Stomach (tissue), 9 donors: Measurements from ENCODE around the gene PCP4L1. TPM values are rescaled to one million over a fixed set of nuclear protein-coding genes. Genes with fewer than 3 reads are reported as not detected.

Experiments
- DNase-seq, 2 donors: peaks; one replicate each; pipeline versions ENCODE4 v3.0.0 to v3.0.0-alpha.2; 2013 to 2019
- H3K27ac ChIP-seq, 5 donors: fragments of 200-600 bp in 4 of 5; sonication (generic) in 4 of 5; one replicate each; pipeline ENCODE4 v1.5.1; 2013 to 2019; ENCODE audit warnings: mild to moderate bottlenecking in 1 of 5, moderate library complexity in 1 of 5
- H3K27me3 ChIP-seq, 3 donors: fragments of 200-600 bp; sonication (generic); one replicate each; pipeline ENCODE4 v1.5.1; 2017 to 2019; ENCODE audit warnings: mixed run types in 1 of 3
- H3K36me3 ChIP-seq, 4 donors: fragments of 200-600 bp; sonication (generic); 1 replicate in 3 of 4; 2 replicates in 1 of 4; pipeline ENCODE4 v1.5.1; 2016 to 2019
- H3K4me1 ChIP-seq, 4 donors: fragments of 200-600 bp; sonication (generic); one replicate each; pipeline ENCODE4 v1.5.1; 2016 to 2019
- H3K4me3 ChIP-seq, 4 donors: fragments of 200-600 bp; sonication (generic) in 3 of 4; one replicate each; pipeline ENCODE4 v1.5.1; 2016 to 2019; ENCODE audit warnings: mild to moderate bottlenecking in 1 of 4
- H3K9me3 ChIP-seq, 4 donors: fragments of 200-600 bp; sonication (generic); one replicate each; pipeline ENCODE4 v1.5.1; 2016 to 2019
- EP300 ChIP-seq: sonication (generic); formaldehyde crosslinking; IDR thresholded peaks from one replicate; pipeline ENCODE4 v1.6.1; 2017; ENCODE audit warnings: antibody characterized with exemption
- POLR2A ChIP-seq, 4 donors: fragments of 450-650 bp; IDR thresholded peaks; one replicate each; pipeline ENCODE4 v1.6.1; 2016; ENCODE audit warnings: antibody characterized with exemption in 4 of 4, control low read depth in 2 of 4, mild to moderate bottlenecking in 1 of 4, moderate library complexity in 1 of 4
- POLR2AphosphoS5 ChIP-seq, 3 donors: sonication (generic); formaldehyde crosslinking; IDR thresholded peaks; one replicate each; pipeline ENCODE4 v1.6.1; 2016; ENCODE audit warnings: antibody characterized with exemption in 3 of 3
- WGBS, 5 donors: extraction: QIAGEN DNeasy Blood & Tissue Kit in 3 of 5; methylation state at CpG; one replicate each; pipeline versions ENCODE4 v1.1.5 to v1.1.7; 2013 to 2018; 5-methylcytosine and 5-hydroxymethylcytosine counted together
- intact Hi-C: fragments of 100-400 bp; cut with DNase I; formaldehyde crosslinking; loops from one replicate; pipeline ENCODE4 v1.15.1; 2023; ENCODE audit warnings: low total_unique reads
- polyA plus RNA-seq, 3 donors: library from polyadenylated mRNA; stranded (reverse); fragments of 200-250 nt; gene quantifications; one replicate each; pipeline ENCODE4 v1.2.3, GENCODE V29; 2013
- total RNA-seq, 5 donors: library from RNA; depleted of rRNA; stranded (reverse); fragments of >200 nt; gene quantifications; one replicate each; pipeline versions ENCODE4 v1.1.0 to v1.2.3, GENCODE V29; 2014 to 2016
- TF ChIP-seq, protein P1 (sequence below), 7 experiments: fragments of 450-650 bp in 4 of 7; fragments of 200-600 bp in 3 of 7; sonication (generic) in 3 of 7; IDR thresholded peaks; one replicate each; pipeline ENCODE4 v1.5.1; 2016 to 2019; ENCODE audit warnings: antibody characterized with exemption in 7 of 7, control low read depth in 2 of 7, mild to moderate bottlenecking in 1 of 7
- donor health status: healthy with polysubstance abuse.
- donor health status: Bipolar disorder and iron deficiency.
- donor health status: healthy.

PCP4L1 gene
- total and polyA plus RNA-seq, 8 donors, result 12.6 to 19.4 (median 17.6) TPM; not detected in 5

GRCh38 chr1:161307892-161308638 is 49.5 kb downstream of the PCP4L1 start:
- H3K4me3 ChIP-seq, result no peak overlapping the region
- H3K9me3 ChIP-seq, result no peaks in the 10 kb centered on the region
- DNase-seq, result no peak
- TF ChIP-seq POLR2A (IDR thresholded peaks at IDR 0.05) (no peak), EP300 (no peak), POLR2AphosphoS5 (IDR thresholded peaks at IDR 0.05) (no peak)
- TF ChIP-seq, protein P1, sequence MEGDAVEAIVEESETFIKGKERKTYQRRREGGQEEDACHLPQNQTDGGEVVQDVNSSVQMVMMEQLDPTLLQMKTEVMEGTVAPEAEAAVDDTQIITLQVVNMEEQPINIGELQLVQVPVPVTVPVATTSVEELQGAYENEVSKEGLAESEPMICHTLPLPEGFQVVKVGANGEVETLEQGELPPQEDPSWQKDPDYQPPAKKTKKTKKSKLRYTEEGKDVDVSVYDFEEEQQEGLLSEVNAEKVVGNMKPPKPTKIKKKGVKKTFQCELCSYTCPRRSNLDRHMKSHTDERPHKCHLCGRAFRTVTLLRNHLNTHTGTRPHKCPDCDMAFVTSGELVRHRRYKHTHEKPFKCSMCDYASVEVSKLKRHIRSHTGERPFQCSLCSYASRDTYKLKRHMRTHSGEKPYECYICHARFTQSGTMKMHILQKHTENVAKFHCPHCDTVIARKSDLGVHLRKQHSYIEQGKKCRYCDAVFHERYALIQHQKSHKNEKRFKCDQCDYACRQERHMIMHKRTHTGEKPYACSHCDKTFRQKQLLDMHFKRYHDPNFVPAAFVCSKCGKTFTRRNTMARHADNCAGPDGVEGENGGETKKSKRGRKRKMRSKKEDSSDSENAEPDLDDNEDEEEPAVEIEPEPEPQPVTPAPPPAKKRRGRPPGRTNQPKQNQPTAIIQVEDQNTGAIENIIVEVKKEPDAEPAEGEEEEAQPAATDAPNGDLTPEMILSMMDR (IDR thresholded peaks at IDR 0.05), result no peak
- H3K36me3 ChIP-seq, result no peaks in the 10 kb centered on the region
- intact Hi-C loops, result no loop called here
- H3K4me1 ChIP-seq, result peaks cover 19 to 43% (median 30%) of the 10 kb centered on the region in 4 donors
- peaks cover 0 to 6% (median 0%) of the 10 kb centered on the region in 3 donors for H3K27me3 ChIP-seq
- 26 to 56% (median 46%) methylated on average over 2 of the region's 2 CpGs for WGBS, 5 donors
- peak overlapping the region in 1 of 5 donors; percentile 62 for H3K27ac ChIP-seq

GRCh38 chr1:161309868-161310267 is 51.3 kb downstream of the PCP4L1 start, which contains the start of gene MPZ:
Gene MPZ (minus strand): TSS chr1:161309968. CDS start chr1:161309905, 63 bp downstream.
- DNase-seq, result peak in 1 of 2 donors; percentile 26
- no peak within 1 kb of the TSS for H3K4me3 ChIP-seq
- no peaks in the 10 kb centered on the region for H3K9me3 ChIP-seq
- H3K27me3 ChIP-seq, result peaks cover 0 to 6% (median 0%) of the 10 kb centered on the region in 3 donors
- H3K27ac ChIP-seq, result no peak within 1 kb of the TSS
- peaks cover 22 to 38% (median 32%) of the 10 kb centered on the region in 4 donors for H3K4me1 ChIP-seq
- no peaks in the 10 kb centered on the region for H3K36me3 ChIP-seq
- WGBS, 5 donors, result 28 to 61% (median 48%) methylated on average over 2 of the region's 2 CpGs; no CpG with 5 or more reads in 1 of the 5 donors
- intact Hi-C loops, result no loop called here
- TF ChIP-seq EP300 (no peak), POLR2A (IDR thresholded peaks at IDR 0.05) (no peak), POLR2AphosphoS5 (IDR thresholded peaks at IDR 0.05) (no peak)
- TF ChIP-seq, protein P1 (IDR thresholded peaks at IDR 0.05), result no peak

DNA sequence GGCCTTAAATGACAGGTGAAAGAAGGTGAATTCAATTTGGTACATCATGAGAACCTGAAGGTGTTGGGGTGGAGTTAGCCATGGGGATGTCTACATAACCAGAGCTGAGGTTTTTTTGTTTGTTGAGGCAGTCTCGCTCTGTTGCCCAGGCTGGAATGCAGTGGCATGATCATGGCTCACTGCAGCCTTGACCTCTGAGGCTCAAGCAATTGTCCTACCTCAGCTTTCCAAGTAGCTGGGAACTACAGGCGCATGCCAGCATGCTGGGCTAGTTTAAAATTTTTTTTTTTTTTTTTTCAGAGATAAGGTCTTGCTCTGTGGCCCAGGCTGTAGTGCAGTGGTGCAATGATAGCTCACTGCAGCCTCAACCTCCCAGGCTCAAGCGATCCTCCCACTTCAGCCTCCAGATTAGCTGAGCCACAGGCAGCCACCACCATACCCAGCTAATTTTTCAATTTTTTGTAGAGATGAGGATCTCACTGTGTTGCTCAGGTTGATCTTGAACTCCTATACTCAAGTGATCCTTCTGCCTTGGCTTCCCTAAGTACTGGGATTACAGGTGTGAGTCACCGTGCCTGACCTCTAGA is 53.1 kb downstream of the PCP4L1 start:
- no peak overlapping the region for H3K27ac ChIP-seq
- no peaks in the 10 kb centered on the region for H3K9me3 ChIP-seq
- DNase-seq, result no peak
- no peaks in the 10 kb centered on the region for H3K36me3 ChIP-seq
- intact Hi-C loops, result no loop called here
- TF ChIP-seq POLR2AphosphoS5 (IDR thresholded peaks at IDR 0.05) (no peak), EP300 (no peak), POLR2A (IDR thresholded peaks at IDR 0.05) (no peak)
- TF ChIP-seq, protein P1 (IDR thresholded peaks at IDR 0.05), result no peak
- H3K4me3 ChIP-seq, result no peak overlapping the region
- 80 to 88% (median 82%) methylated on average over 4 of the region's 4 CpGs for WGBS, 5 donors
- peaks cover 0 to 6% (median 0%) of the 10 kb centered on the region in 3 donors for H3K27me3 ChIP-seq
- H3K4me1 ChIP-seq, result peaks cover 12 to 36% (median 30%) of the 10 kb centered on the region in 4 donors

DNA sequence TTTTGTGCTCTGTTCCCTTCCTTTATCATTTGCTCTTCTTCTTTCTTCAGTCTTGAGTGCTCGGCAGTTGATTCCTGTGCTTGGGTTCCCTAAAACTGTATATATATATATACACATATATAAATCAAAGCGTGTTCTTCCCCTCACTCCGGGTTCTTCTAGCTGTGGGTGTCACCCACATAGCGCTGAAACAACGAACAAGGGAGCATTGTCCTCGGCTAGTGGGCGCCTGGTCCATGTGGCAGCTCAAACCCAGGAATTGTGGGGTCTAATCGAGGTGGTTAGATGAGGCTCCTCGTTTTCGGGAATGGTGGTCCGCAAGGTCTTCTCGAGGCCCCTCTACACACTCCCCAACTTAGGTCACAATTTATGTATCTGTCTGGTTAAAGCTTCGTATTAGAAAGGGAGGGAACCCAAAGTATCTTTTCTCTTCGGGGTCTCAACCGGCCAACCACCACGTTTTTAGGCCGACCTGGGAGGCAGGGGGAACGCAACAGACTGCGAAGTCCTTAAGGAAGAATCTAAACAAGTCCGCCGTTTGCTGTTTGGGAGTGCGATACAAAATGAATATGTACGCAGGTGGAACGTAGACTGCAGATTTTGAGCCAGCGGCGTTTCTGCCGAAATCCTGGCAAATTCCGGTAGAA is 55.1 kb downstream of the PCP4L1 start:
- no peak for TF ChIP-seq EP300
- TF ChIP-seq POLR2A (IDR thresholded peaks at IDR 0.05), result no peak
- TF ChIP-seq, protein P1 (IDR thresholded peaks at IDR 0.05), result no peak
- TF ChIP-seq POLR2AphosphoS5 (IDR thresholded peaks at IDR 0.05), result no peak
- H3K9me3 ChIP-seq, result no peaks in the 10 kb centered on the region
- intact Hi-C loops, result no loop called here
- H3K27me3 ChIP-seq, result peaks cover 0 to 6% (median 0%) of the 10 kb centered on the region in 3 donors
- peaks cover 12 to 36% (median 25%) of the 10 kb centered on the region in 4 donors for H3K4me1 ChIP-seq
- no peak for DNase-seq
- WGBS, 5 donors, result 20 to 33% (median 26%) methylated on average over 28 of the region's 28 CpGs
- peaks cover under 1 to 5% (median 1%) of the 10 kb centered on the region in 4 donors for H3K36me3 ChIP-seq
- peak overlapping the region; percentile 88 to 95 (median 93) for H3K27ac ChIP-seq
- H3K4me3 ChIP-seq, result peak overlapping the region; percentile 73 to 93 (median 86)
